ENCODE data around the gene DTWD2. TPM values are rescaled to one million over a fixed set of nuclear protein-coding genes. Genes with fewer than 3 reads are reported as not detected.

DTWD2 gene
- total RNA-seq, 4 donors from 2014 or later, result 7.9 to 14.2 (median 12.6) TPM

DNA sequence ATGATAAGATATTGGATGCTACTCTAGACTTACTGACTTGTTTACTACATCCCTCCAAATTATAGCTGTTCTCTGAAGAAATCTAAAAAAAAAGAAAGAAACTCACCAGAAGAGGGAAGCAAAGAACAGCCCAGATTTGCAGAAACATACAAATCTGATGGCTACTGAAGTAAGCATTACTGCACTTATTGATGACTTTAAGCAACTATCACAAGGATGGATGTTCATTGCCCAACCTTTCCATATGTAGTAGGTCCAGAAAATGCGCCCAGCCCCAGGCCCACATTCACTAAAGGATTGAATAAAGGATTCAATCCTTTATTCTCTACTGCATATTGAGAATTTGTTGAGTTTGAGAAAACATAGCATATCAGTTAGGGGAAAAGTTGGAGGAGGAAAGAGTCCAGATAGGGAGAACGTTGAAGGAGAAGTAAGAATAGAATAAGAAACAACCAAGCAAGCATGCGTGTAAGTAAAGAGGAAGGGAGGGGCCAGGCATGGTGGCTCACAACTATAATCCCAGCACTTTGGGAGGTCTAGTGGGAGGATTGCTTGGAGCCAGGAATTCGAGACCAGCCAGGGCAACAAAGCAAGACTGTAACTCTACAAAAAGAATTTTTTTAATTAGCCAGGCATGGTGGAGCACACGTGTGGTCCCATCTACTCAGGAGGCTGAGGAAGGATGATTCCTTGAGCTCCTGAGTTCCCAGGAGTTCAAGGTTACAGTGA is 33.8 kb upstream of the DTWD2 start:
- H3K36me3 ChIP-seq, result no peaks in the 10 kb centered on the region
- H3K27ac ChIP-seq, result no peak overlapping the region
- ATAC-seq, result no peak
- 43 to 56% methylated on average over 2 to 5 of the region's 5 CpGs for whole genome bisulfite sequencing, 2 donors (ENCODE audit: low coverage in 1 of 2)
- no peak overlapping the region for H3K4me3 ChIP-seq
- no peaks in the 10 kb centered on the region for H3K27me3 ChIP-seq
- H3K9me3 ChIP-seq, result peaks cover 0 to 16% (median 0%) of the 10 kb centered on the region in 3 donors
- H3K4me1 ChIP-seq, result no peaks in the 10 kb centered on the region
- TF ChIP-seq, protein P1, sequence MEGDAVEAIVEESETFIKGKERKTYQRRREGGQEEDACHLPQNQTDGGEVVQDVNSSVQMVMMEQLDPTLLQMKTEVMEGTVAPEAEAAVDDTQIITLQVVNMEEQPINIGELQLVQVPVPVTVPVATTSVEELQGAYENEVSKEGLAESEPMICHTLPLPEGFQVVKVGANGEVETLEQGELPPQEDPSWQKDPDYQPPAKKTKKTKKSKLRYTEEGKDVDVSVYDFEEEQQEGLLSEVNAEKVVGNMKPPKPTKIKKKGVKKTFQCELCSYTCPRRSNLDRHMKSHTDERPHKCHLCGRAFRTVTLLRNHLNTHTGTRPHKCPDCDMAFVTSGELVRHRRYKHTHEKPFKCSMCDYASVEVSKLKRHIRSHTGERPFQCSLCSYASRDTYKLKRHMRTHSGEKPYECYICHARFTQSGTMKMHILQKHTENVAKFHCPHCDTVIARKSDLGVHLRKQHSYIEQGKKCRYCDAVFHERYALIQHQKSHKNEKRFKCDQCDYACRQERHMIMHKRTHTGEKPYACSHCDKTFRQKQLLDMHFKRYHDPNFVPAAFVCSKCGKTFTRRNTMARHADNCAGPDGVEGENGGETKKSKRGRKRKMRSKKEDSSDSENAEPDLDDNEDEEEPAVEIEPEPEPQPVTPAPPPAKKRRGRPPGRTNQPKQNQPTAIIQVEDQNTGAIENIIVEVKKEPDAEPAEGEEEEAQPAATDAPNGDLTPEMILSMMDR (IDR thresholded peaks at IDR 0.05), result peak in 2 of 4 experiments; percentile 28 to 38
- no peak for TF ChIP-seq POLR2A (IDR thresholded peaks at IDR 0.05)

DNA sequence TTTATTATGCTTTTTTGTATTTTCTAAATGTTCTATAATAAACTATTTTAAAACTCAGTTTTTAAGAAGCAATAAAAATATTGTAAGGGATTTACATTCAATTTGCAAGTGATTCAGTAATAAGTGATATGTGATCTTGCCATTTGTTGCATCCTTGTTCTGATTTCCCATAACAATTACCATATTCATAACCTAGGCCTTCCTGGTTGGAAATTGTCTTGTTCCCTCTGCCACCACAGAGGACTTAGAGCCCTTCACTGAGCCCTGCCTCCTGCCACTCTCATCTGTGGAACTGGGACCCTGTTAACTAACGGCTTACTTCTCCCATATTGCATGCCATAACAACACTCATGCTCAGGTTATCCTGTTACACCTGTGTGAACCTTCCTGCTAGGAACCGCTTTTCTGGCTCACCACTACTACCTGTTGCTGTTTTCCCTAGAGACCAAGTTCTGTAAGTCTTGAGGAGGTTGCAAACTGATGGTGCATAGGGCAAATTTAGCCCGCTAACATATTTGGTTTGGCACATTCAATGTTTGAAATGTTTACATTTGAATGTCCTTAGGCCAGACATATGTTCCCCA is 32.9 kb upstream of the DTWD2 start:
- H3K4me1 ChIP-seq, result no peaks in the 10 kb centered on the region
- WGBS, 2 donors (ENCODE audit: low coverage in 1 of 2), result 86 to 94% methylated on average over 3 of the region's 3 CpGs

DNA sequence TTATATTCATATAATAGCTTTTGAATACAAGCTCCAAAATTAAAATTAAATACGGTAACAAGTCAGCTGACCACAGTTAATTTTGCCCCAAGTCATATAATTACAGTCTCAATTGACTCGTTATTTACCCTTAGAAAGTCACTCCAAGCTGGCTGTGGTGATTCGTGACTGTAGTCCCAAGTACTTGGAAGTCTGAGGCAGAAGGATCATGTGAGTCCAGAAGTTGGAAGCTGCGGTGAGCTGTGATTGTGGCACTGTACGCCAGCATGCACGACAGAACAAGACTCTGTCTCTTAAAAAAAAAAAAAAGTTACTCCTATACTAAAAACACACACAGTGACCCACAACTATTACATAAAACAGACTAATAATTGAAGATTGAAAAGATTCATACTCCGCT is 31.6 kb upstream of the DTWD2 start:
- Histone ChIP-seq H3K4me3 (no peak overlapping the region), H3K4me1 (no peaks in the 10 kb centered on the region), H3K27ac (no peak overlapping the region), H3K27me3 (no peaks in the 10 kb centered on the region), H3K36me3 (no peaks in the 10 kb centered on the region), H3K9me3 (peaks cover 0 to 6% (median 0%) of the 10 kb centered on the region in 3 donors)
- WGBS, 2 donors (ENCODE audit: low coverage in 1 of 2), result 68 to 78% methylated on average over 3 to 6 of the region's 7 CpGs
- ATAC-seq, result no peak
- TF ChIP-seq POLR2A (IDR thresholded peaks at IDR 0.05) (no peak), POLR2AphosphoS5 (IDR thresholded peaks at IDR 0.05) (no peak), EP300 (IDR thresholded peaks at IDR 0.05) (no peak)
- TF ChIP-seq, protein P1 (IDR thresholded peaks at IDR 0.05), result no peak

More for the DNA sequence above, 32.9 kb upstream of the DTWD2 start:
- Histone ChIP-seq H3K27me3 (no peaks in the 10 kb centered on the region), H3K4me3 (no peak overlapping the region), H3K27ac (no peak overlapping the region), H3K36me3 (no peaks in the 10 kb centered on the region), H3K9me3 (peaks cover 0 to 16% (median 0%) of the 10 kb centered on the region in 3 donors)
- TF ChIP-seq EP300 (IDR thresholded peaks at IDR 0.05), result no peak
- TF ChIP-seq POLR2A (IDR thresholded peaks at IDR 0.05), result no peak
- no peak for TF ChIP-seq POLR2AphosphoS5 (IDR thresholded peaks at IDR 0.05)
- TF ChIP-seq, protein P1 (IDR thresholded peaks at IDR 0.05), result no peak
- ATAC-seq, result no peak

DNA sequence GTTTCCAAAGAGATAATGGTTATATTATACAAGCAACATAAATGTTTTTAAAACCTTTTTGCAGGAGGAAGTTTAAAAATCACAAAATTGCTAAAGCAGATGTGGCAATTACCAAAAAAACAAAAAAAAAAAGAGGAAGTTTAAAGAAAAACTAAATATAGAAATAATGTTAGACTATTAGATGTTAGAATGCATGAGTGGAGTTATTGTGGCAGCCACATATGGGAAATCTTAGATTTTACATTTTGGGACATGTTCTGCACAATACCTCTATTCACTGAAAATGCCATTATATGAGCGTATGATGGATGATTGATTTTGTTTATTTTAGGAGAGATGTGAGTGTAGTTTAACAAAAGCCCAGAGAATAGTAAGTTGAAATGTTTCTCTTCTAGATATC is 31.2 kb upstream of the DTWD2 start:
- no peaks in the 10 kb centered on the region for H3K4me1 ChIP-seq
- no peak overlapping the region for H3K4me3 ChIP-seq
- H3K27ac ChIP-seq, result no peak overlapping the region
- H3K36me3 ChIP-seq, result no peaks in the 10 kb centered on the region
- WGBS, 2 donors (ENCODE audit: low coverage in 1 of 2), result 74 to 86% methylated on average over 1 of the region's 1 CpG
- no peak for ATAC-seq
- H3K9me3 ChIP-seq, result peaks cover 0 to 2% (median 0%) of the 10 kb centered on the region in 3 donors
- H3K27me3 ChIP-seq, result no peaks in the 10 kb centered on the region
- TF ChIP-seq, protein P1 (IDR thresholded peaks at IDR 0.05), result no peak
- no peak for TF ChIP-seq EP300 (IDR thresholded peaks at IDR 0.05)
- no peak for TF ChIP-seq POLR2A (IDR thresholded peaks at IDR 0.05)
- no peak for TF ChIP-seq POLR2AphosphoS5 (IDR thresholded peaks at IDR 0.05)

GRCh38 chr5:119017994-119018393 is 29.6 kb upstream of the DTWD2 start:
- H3K27ac ChIP-seq, result no peak overlapping the region
- no peaks in the 10 kb centered on the region for H3K27me3 ChIP-seq
- no peak overlapping the region for H3K4me3 ChIP-seq
- ATAC-seq, result no peak
- no peaks in the 10 kb centered on the region for H3K9me3 ChIP-seq
- 72 to 74% methylated on average over 2 of the region's 2 CpGs for WGBS, 2 donors (ENCODE audit: low coverage in 1 of 2)
- H3K4me1 ChIP-seq, result no peaks in the 10 kb centered on the region
- no peak for TF ChIP-seq POLR2A (IDR thresholded peaks at IDR 0.05)
- no peaks in the 10 kb centered on the region for H3K36me3 ChIP-seq

Measured in gastroesophageal sphincter (tissue), 4 donors.